Dedifferentiated amniotic fluid mesenchymal stem cell (primary cell): Measurements from ENCODE around the gene MYO1D.

Experiments
- DNase-seq: peaks from one replicate; pipeline ENCODE4 v3.0.0-alpha.2; 2016; ENCODE audit errors: extremely low spot score

Gene MYO1D

DNA sequence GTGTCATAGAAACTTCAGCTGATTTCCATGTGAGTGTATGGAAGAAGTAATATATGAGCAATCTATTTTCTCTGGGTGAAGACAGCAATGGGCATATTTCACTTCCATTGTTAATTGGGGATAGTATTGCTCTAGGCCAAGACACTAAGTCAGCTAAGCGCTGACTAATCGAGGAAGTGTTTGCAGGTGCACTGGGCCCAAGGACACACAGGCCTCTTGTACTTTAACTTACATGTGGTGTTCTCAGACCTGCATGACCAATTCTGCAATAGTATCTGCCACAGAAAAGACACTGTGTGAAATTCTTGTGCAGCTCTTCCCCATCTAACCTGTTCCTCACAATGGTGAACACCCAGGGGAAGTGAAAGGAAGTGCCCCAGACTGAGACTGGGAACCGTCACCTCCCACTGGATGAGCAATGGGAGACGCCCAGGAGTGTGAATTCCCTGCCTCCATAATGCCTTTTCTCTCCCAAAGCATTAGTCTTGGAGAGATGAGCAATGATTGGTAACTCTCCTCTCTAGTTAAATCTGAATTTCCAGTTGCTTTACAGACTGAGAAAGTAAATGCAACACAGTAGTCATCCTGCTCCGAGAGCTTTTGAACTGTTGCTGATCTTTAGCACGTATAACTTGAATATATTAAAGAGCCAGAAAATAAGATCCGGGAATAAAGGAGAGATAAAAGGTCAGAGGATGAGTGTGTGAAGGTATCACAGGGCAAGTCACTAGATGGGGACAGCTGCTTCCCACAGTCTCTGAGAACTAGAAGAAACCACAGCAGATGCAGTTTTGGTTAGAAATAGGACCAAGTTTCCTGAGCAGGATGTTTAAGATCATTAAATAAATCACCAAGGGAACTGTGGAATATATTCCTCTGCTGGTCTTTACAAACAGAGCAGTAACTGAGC is 307.5 kb downstream of the MYO1D start:
- no peak for DNase-seq

DNA sequence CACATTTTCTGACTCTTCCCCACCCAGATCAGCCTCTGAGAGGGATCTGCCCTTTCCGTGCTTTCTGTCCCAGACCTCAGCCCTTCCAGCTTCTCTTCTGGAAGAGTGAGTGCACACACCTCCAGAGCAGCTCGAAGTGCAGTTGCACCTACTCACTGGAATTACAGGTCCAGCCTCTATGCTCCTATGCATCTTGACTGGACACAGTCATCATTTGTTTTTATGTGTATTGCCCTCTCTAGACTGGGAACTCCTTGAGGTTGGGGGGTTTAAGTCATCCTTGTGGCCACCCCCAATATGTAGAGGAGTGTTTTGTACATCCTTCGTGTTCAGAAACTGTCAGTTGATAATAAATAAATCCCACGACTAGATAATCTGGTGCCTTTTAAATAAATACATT is 308.2 kb downstream of the MYO1D start:
- no peak for DNase-seq

DNA sequence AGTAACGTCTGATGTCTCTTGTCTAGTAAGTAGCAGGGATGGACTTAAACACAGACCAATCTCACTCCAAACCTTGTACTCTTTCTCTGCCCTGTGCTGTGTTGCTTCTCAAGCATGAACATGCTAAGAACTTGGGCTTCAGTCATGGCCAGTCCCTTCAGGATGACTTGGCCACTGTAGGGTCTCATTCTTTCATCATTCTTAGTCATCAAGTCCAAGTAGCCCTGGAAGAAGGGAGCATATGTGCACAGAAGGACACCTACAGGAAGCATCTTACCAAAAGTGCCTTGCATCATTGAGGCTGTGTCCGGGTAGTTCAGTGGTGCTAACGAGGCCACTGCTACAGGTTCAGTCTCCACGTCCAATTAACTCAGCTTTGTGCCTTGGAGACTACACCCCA is 309.4 kb downstream of the MYO1D start:
- DNase-seq, result no peak

GRCh38 chr17:32567086-32567485 is 309.8 kb downstream of the MYO1D start:
- DNase-seq, result no peak

DNA sequence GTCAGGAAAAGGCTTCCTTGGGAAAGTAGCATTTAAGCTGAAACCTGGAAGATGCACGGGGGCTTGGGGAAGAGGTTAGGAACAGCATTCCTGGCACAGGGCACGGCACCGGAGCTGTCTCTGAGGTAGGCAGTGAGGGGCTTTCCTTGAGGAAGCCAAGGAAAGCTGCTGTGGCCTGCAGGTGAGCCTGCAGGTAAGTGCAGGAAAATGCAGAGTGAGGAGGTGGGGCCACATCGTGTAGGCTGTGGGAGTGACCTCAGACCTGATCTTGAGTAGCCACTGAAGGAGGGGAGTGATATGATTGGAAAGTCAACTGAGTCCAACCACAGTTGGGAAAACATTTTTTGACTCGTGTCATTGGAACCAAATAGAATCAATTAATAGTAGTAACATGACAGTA is 310.6 kb downstream of the MYO1D start:
- no peak for DNase-seq

- DNase-seq, result no peak
These were observed 311.5 kb downstream of the MYO1D start for GRCh38 chr17:32565401-32565800.

DNA sequence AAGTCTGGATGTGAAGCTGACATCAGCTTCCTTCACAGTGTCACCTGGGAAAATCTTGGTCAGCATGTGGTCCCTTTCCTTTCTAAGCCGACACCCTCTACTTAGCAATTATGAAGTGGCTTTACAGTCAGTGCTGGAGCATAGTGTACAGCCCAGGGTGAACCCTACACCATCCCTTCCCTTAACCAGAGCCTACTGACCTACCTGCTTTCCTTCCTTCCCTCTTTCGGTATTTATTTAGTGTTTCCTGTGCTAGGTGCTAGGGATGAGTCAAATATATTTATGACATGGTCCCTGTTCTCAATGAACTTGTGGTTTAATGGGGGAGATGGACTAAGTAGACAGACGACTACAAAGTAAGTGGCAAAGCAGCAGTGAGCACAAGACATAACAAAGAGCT is 312.6 kb downstream of the MYO1D start:
- DNase-seq, result no peak

- no peak for DNase-seq
These were observed 313.3 kb downstream of the MYO1D start for GRCh38 chr17:32563583-32563982.

GRCh38 chr17:32558997-32559650 is 317.8 kb downstream of the MYO1D start:
- DNase-seq, result no peak

DNA sequence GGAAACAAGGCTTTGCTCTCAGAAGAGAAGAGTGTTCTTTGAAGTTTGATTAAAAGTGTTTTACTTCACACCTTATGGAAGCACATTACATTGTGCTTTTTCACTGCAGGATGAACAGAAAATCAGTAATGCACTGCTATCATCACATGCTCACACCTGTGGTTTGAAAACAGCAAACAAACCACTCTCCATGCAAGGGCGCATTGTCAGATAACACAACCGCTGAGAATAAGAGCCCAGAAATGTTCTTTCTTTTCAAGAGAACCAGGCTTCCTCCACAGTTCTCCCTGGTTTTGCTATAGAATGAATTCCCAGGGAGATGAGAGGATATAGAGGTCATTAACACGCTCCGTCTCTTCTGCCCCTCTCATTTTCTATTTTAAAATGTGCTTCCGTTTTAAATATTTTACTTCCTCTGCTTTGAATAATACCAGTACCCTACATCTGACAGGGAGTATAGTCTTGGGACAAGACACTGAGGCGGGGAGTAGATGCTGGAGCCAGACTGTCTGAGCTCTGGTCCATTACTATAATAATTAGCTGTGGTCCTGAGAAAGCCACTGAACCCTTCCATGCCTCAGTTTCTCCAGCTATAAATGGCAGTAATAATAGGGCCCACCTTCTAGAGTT is 318.5 kb downstream of the MYO1D start:
- DNase-seq, result no peak

- no peak for DNase-seq
These were observed 321.2 kb downstream of the MYO1D start for GRCh38 chr17:32555611-32556310.

- no peak for DNase-seq
These were observed 323.8 kb downstream of the MYO1D start for GRCh38 chr17:32553168-32553567.

DNA sequence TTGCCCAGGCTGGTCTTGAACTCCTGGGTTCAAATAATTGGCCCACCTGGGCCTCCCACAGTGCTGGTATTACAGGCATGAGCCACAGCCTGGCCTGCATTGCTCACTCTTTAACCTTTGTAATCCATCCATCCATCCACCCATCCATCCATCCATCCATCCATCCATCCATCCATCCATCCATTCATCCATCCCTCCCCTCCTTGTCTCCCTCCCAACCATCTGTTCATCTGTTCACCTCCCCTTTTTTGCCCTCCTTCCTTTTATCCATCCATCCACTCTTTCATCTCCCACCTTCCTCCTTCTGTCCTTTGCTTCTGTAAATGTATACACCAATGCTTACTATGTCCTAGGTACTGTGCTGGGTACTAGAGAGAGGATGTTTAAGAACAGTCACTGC is 324.6 kb downstream of the MYO1D start:
- no peak for DNase-seq

GRCh38 chr17:32551186-32551955 is 325.6 kb downstream of the MYO1D start:
- no peak for DNase-seq

DNA sequence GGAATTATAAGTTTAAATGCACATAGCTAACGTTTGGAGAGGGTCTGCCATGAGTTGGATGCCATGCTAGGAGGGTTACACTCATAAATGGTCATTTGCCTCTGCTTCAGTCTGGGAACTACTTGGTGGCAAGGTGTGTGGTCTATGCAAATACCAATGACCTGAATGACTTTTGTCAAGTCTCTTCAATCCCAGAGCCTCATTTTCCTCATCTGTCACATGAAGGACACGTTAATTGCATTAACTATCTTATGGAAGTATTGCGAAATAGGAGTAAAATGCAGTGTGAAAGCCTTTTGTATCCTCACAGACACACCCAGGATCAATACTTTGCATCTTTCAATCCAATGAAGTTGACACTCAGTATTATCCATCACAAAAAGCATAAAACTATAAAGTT is 327.4 kb downstream of the MYO1D start:
- no peak for DNase-seq

GRCh38 chr17:32546031-32546444 is 330.9 kb downstream of the MYO1D start:
- DNase-seq, result no peak

- no peak for DNase-seq
These were observed 334.7 kb downstream of the MYO1D start for GRCh38 chr17:32542186-32542585.

DNA sequence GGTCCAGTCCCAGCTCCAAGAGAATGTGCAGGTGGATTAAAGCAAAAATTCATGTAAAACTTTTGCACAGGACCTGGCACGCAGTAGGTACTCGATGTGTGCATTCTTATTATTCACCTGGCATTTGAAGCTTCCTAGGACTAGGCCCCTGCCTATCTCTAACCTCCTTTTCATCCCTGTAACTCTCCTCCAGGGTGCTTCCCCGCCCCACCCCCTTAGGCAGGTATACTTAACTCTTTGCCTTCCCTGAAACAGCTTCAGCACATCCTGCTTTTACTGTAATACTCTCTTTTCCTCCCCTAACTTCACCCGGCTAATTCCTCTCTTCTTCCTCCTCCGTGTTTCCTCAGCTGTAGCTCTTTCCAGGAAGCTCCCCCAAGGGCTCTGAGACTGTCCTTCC is 335.3 kb downstream of the MYO1D start:
- no peak for DNase-seq

DNA sequence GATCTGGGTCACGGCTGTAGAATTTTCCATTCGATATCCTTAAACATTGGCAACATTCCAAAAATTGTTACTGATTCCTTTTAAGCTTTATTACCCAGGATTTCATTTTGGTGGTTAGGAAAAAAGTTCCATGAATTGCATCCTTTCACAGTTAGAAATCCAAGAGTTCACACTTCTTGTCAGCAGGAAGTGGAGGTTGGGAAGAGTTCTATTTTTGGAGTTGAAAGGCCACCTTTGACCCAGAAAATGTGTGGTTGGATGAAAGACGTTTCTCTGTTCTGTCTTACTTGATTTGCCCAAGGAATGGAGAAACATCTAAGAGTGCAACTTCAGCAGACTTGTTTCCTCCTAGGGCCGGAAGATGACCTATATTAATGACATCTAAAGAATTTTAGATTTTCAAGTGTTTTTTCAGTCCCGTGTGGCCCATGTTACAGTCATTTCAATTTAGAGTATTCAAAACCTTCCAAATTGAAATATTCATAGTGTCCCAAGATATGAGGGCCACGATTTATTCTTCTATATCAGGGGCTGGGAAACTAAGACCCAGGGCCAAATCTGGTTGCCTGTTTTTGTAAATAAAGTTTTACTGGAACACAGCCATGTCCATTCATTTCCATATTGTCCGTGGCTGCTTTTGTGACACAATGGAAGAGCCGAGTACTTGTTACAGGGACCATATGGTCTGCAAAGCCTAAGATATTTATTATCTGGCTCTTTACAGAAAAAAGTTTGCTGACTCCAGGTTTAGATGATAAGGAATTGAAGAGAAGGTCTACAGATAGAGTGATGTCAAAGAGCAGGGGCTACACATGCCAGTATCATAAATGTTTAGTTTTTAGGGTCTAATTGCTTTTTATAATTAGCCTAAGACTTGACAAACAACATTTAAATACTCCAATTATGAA is 339.9 kb downstream of the MYO1D start:
- no peak for DNase-seq

- DNase-seq, result no peak
These were observed 343.6 kb downstream of the MYO1D start for GRCh38 chr17:32533296-32533695.
